Smooth muscle cell of the pulmonary artery (primary cell): Measurements from ENCODE around the gene ASB14. TPM values are rescaled to one million over a fixed set of nuclear protein-coding genes. Genes with fewer than 3 reads are reported as not detected.

Experiments
- total RNA-seq: library from RNA; depleted of rRNA; stranded (reverse); fragments of >200 nt; gene quantifications from 2 replicates; pipeline ENCODE4 v1.2.3, GENCODE V29; 2014

The ASB14 gene
- not detected in 2 replicates for total RNA-seq

GRCh38 chr3:57292159-57292896 is at the start of gene ASB14:
ASB14 (minus strand) TSS chr3:57292685; CDS start chr3:57292033, 652 bp downstream.

GRCh38 chr3:57227204-57227929 is 65.1 kb downstream of the ASB14 start, which contains the start of gene APPL1:
APPL1 (plus strand) TSS chr3:57227729; CDS start chr3:57227884, 155 bp downstream.

Other genes with a start within 250 kb of the ASB14 start
- 0.10 TPM in 1 of 2 replicates, not detected in the other for gene SPATA12, start 232.0 kb downstream of the ASB14 start, total RNA-seq
- gene IL17RD, start 127.3 kb downstream of the ASB14 start, total RNA-seq: 3.4 and 8.3 TPM in 2 replicates
- gene HESX1, start 92.7 kb downstream of the ASB14 start, total RNA-seq: 0.17 TPM in 1 of 2 replicates, not detected in the other
- 49.1 and 57.5 TPM in 2 replicates for gene APPL1, start 65.0 kb downstream of the ASB14 start, total RNA-seq